Activated T-cell treated with anti-CD3 and anti-CD28 coated beads, Interleukin-2, amount 50 U/mL, for 24 hours (primary cell): ENCODE data around the gene SLC25A48.

Experiments used
- DNase-seq: peaks from one replicate; pipeline ENCODE4 v3.0.0-alpha.2; 2020
- H3K27ac Mint-ChIP-seq: 2 replicates; pipeline ENCODE4 v1.8.0; 2020; ENCODE audit warnings: mild to moderate bottlenecking, mixed read lengths
- H3K27me3 Mint-ChIP-seq: 2 replicates; pipeline ENCODE4 v1.8.0; 2020; ENCODE audit warnings: mixed read lengths
- H3K36me3 Mint-ChIP-seq: 2 replicates; pipeline ENCODE4 v1.8.0; 2020; ENCODE audit warnings: low read depth, mixed read lengths
- H3K4me1 Mint-ChIP-seq: 2 replicates; pipeline ENCODE4 v1.8.0; 2020; ENCODE audit warnings: low read depth, mixed read lengths
- H3K4me3 Mint-ChIP-seq: 2 replicates; pipeline ENCODE4 v1.8.0; 2020; ENCODE audit warnings: mild to moderate bottlenecking, moderate library complexity, mixed read lengths
- H3K9me3 Mint-ChIP-seq: 2 replicates; pipeline ENCODE4 v1.8.0; 2020; ENCODE audit warnings: mixed read lengths

The SLC25A48 gene

DNA sequence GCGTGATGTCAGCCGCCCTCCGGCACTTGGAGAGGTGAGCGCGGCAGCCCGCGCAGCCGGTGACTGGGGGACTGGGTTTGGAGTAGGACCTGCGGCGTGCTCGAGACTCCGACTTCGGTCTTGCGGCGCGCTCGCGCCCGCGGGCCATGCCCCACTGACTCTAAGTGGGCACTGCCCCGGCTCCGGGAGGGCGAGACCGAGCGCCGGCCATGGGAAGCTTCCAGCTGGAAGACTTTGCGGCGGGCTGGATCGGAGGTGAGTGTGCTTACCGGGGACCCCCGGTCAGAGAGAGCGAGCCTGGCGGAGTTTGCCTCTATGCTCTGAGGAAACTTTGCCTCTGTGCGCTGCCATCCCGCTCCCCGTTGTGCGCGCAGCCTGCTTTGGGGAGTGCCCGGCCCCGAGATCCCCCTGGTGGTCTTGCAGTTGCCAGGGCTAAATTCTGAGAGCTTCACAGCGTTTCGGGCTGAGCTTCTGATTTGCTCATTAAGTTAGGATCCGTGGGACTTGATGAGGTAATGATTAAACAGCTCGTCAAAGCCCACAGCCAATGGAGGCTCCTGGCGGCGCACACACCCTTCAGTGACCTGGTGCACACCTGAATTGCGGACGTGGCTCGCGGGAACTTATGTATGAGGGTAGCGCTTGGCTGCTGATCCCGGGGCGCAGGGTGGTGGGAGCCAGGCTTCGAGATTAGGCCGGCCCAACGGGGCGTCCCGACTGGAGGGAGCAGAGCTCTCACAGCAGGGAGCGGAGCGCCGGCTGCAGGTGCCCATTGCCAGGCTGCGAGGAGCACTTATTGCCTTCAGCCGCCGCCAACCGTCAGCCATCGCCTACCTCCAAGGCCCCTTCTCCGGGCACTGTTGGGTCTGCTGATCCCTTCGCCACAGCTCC, at the start of gene SLC25A48:
Gene SLC25A48 (plus strand): TSS at position 25 of the 891 bp plus-strand sequence. CDS start 185 bp downstream, at position 210.
- Mint-ChIP-seq H3K36me3 (no peaks in the 10 kb centered on the region), H3K9me3 (peaks cover 13% of the 10 kb centered on the region), H3K4me3 (no peak within 1 kb of the TSS), H3K4me1 (peaks cover 4% of the 10 kb centered on the region), H3K27me3 (peaks cover 78% of the 10 kb centered on the region), H3K27ac (no peak within 1 kb of the TSS)
- DNase-seq: peak; percentile 48

GRCh38 chr5:135800656-135801055, 33.8 kb upstream of the SLC25A48 start:
- Mint-ChIP-seq H3K36me3 (no peaks in the 10 kb centered on the region), H3K27me3 (peaks cover 20% of the 10 kb centered on the region), H3K9me3 (no peaks in the 10 kb centered on the region), H3K27ac (no peak overlapping the region), H3K4me1 (no peaks in the 10 kb centered on the region), H3K4me3 (no peak overlapping the region)
- no peak for DNase-seq

GRCh38 chr5:135810188-135810943, 24.1 kb upstream of the SLC25A48 start:
- H3K9me3 Mint-ChIP-seq: no peaks in the 10 kb centered on the region
- H3K27me3 Mint-ChIP-seq: peaks cover 19% of the 10 kb centered on the region
- no peaks in the 10 kb centered on the region for H3K36me3 Mint-ChIP-seq
- H3K4me3 Mint-ChIP-seq: no peak overlapping the region
- DNase-seq: no peak
- no peaks in the 10 kb centered on the region for H3K4me1 Mint-ChIP-seq
- H3K27ac Mint-ChIP-seq: no peak overlapping the region

DNA sequence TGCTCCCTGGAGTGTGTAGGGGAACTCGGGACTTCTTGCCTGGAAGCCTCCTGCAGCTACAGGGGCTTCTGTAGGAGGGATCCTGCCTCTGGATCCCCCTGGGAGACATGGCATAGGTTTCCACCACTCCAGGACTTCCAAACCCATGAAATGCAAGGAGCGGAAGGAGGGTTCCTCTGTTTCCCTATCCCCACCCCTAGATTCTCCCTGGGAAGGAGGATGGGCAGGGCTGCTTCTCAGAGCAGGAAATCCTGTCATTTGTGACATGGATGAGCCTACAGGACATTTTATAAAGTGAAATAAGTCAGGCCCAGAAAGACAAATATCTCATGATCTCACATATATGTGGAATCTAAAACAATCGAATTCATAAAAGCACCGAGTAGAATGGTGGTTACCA, 23.5 kb upstream of the SLC25A48 start:
- peaks cover 19% of the 10 kb centered on the region for H3K27me3 Mint-ChIP-seq
- H3K4me3 Mint-ChIP-seq: no peak overlapping the region
- no peaks in the 10 kb centered on the region for H3K9me3 Mint-ChIP-seq
- no peak for DNase-seq
- H3K4me1 Mint-ChIP-seq: no peaks in the 10 kb centered on the region
- no peak overlapping the region for H3K27ac Mint-ChIP-seq
- no peaks in the 10 kb centered on the region for H3K36me3 Mint-ChIP-seq

DNA sequence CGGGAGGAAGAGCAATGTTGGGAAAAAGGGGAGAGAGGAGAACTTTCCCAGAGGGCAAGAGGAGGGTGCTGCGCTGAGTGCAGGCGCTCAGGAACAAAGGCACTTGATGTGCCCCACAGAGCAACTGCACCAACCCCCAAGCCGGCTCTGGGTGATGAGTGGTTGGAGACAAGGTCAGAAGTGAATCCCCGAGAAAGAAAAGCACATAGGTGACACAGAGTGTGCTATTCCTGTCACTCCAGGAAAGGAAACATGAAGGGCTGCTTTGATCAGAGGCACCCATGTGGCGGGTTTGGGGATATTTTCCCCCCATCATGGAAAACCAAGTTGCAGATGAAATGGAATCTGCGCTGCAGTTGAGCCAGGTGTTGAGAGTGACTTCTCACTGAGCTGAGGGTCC, 20.7 kb upstream of the SLC25A48 start:
- no peak for DNase-seq
- Mint-ChIP-seq H3K36me3 (no peaks in the 10 kb centered on the region), H3K4me1 (no peaks in the 10 kb centered on the region), H3K27me3 (peaks cover 24% of the 10 kb centered on the region), H3K4me3 (no peak overlapping the region), H3K27ac (no peak overlapping the region), H3K9me3 (no peaks in the 10 kb centered on the region)

DNA sequence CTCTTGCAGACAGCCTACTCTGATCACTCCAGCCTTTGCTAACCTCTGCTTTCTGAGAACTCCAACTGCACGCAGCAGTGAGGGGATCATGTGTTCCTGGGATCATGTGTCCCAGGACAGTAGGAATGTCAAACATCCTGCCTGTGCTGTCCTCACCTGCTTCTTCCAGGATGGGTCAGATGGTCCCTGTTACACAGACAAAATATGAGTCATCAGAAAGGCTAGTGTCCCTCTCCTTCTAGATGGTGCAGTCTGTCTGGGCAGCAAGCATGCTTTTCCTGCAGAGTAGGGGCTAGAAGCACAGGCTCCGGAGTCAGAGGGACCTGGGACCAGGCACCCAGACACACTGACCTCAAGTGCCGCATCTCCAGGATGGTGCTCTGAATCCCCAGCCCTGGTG, 20.1 kb upstream of the SLC25A48 start:
- H3K9me3 Mint-ChIP-seq: no peaks in the 10 kb centered on the region
- H3K4me1 Mint-ChIP-seq: no peaks in the 10 kb centered on the region
- H3K36me3 Mint-ChIP-seq: no peaks in the 10 kb centered on the region
- H3K27me3 Mint-ChIP-seq: peaks cover 24% of the 10 kb centered on the region
- H3K4me3 Mint-ChIP-seq: no peak overlapping the region
- H3K27ac Mint-ChIP-seq: no peak overlapping the region
- DNase-seq: no peak

DNA sequence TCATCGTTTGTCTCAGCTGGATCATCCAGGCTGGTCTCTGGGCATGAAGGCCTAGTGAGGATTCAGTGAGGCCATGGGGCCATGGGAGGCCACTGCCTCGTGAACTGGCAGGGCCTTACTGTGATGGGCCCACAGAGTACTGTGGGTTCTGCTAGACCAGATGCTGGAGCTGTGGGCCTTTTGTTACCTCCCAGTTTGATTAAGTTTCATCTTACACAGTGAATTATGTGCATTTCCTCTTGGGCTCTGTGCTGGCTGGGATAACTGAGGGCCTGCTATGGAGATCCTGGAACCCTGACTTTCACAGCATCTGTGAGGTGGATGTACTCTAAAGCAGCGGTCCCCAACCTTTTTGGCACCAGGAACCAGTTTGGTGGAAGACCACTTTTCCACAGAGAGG, 19.7 kb upstream of the SLC25A48 start:
- H3K27me3 Mint-ChIP-seq: peaks cover 19% of the 10 kb centered on the region
- no peaks in the 10 kb centered on the region for H3K4me1 Mint-ChIP-seq

DNA sequence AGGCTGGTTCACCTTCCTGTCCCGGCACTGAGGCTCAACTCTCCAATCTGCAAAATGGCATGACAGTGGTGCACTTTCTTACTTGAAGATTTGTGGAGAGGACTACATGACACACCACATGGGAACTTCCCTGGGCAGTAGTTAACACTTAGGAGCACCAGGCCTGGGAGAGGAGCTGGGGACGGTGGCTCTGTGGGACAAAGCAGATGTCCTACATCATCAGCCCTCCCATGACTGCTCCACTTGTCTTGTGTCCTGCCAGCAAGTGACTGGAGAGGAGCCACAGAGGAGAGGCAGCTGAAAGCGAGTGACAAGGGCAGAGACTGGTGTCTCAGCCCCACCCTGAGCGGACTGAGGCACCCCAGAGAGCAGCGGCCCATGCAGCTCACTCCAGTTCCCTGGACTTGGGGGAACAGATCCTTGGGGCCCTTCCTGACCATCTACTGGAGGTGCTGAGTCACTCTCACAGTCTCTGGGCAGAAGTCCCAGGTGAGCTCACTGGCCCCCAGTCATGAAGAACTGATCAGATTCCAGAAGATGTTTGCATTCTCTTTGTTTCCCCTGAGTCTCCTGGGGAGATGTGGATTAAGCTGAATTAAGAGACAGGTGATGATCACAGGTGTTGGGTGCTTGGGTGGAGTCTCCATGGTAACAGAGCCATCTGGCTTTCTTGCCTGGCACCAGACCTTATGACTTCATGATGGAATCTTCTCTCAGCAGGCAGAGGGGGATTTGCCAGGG, 13.2 kb upstream of the SLC25A48 start:
- no peak for DNase-seq
- no peak overlapping the region for H3K4me3 Mint-ChIP-seq
- H3K4me1 Mint-ChIP-seq: no peaks in the 10 kb centered on the region
- H3K27ac Mint-ChIP-seq: no peak overlapping the region
- peaks cover 9% of the 10 kb centered on the region for H3K27me3 Mint-ChIP-seq
- H3K9me3 Mint-ChIP-seq: no peaks in the 10 kb centered on the region
- H3K36me3 Mint-ChIP-seq: no peaks in the 10 kb centered on the region

More for the DNA sequence above, 19.7 kb upstream of the SLC25A48 start:
- Mint-ChIP-seq H3K4me3 (no peak overlapping the region), H3K36me3 (no peaks in the 10 kb centered on the region), H3K27ac (no peak overlapping the region), H3K9me3 (no peaks in the 10 kb centered on the region)
- no peak for DNase-seq

DNA sequence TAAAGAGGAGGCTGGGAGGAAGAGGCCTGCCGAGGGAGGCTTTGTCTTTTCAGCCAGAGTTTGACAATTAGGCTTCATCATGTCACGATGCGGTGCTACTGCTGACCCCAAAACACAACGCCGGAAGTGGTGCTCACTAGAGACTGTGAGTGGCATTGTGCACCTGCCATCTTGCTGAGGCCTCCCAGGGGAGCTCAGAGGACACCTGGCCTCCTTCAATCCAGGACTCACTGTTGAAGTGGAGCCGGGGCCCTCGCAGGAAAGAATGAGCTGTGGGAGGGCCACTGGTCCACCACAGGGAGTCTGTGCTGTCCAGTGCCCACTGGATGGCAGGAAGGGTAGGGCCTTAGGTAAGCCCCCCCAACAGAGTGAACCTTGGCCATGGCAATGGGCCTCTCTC, 12.7 kb upstream of the SLC25A48 start:
- H3K27ac Mint-ChIP-seq: no peak overlapping the region
- H3K4me1 Mint-ChIP-seq: no peaks in the 10 kb centered on the region
- DNase-seq: no peak
- H3K9me3 Mint-ChIP-seq: no peaks in the 10 kb centered on the region
- no peaks in the 10 kb centered on the region for H3K36me3 Mint-ChIP-seq
- H3K27me3 Mint-ChIP-seq: peaks cover 7% of the 10 kb centered on the region
- H3K4me3 Mint-ChIP-seq: no peak overlapping the region

DNA sequence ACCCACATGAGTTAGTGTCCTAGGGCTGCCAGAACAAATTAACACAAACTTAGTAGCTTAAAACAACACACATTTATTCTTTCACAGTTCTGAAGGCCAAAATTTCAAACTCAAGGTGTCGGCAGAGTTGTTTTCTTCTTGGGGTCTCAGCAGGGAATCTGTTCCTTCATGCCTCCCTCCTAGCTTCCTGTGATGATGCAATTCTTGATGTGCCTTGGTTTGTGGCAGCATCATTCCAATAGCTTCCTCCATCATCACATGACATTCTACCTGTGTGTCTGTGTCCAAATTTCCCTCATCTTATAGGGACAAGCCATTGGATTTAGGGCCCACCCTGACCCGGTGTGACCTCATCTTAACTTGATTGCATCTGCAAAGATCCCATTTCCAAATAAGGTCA, 12.2 kb upstream of the SLC25A48 start:
- Mint-ChIP-seq H3K4me1 (no peaks in the 10 kb centered on the region), H3K9me3 (no peaks in the 10 kb centered on the region), H3K27ac (no peak overlapping the region), H3K36me3 (no peaks in the 10 kb centered on the region), H3K4me3 (no peak overlapping the region), H3K27me3 (peaks cover 7% of the 10 kb centered on the region)
- DNase-seq: no peak

DNA sequence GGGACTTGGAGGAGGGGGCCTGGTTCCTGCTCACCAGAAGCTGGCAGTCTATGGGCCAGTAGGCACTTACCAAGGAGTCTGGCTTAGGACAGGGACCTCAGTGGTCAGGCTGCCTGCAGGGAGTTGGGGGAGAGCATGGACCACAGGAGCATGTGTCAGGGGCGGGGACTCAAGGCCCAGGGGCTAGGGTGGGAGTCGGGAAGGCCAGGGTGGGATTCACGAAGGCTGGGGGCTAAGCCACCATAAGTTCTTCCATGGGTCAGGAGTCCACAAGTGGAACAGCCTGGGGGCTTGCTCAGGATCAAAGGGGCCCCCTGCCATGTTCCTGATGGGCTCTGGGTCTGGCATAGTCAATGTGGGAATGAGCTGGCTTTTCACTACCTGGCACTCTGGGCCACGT, 11.5 kb upstream of the SLC25A48 start:
- Mint-ChIP-seq H3K27me3 (peaks cover 5% of the 10 kb centered on the region), H3K36me3 (no peaks in the 10 kb centered on the region), H3K9me3 (no peaks in the 10 kb centered on the region), H3K27ac (no peak overlapping the region), H3K4me3 (no peak overlapping the region), H3K4me1 (no peaks in the 10 kb centered on the region)
- no peak for DNase-seq

DNA sequence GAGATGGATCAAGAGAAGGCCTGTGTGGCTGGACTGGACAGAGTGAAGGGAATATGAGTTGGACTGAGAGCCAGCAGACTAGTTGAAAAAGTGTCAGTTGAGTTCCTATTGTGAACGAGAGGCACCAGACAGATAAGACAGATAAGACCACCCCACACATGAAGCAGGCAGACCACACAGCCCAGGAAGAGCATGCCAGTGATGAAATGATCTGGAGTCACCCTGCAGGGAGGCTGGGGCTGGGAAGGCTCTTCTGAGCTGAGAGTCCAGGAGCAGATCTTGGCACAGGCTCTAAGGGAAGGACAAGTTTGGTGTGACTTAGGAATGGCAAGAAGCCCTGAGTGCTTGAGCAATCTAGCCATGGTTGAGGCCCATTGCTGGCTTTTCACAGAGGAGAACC, 10.6 kb upstream of the SLC25A48 start:
- Mint-ChIP-seq H3K4me3 (no peak overlapping the region), H3K9me3 (no peaks in the 10 kb centered on the region), H3K36me3 (no peaks in the 10 kb centered on the region), H3K27ac (no peak overlapping the region), H3K4me1 (no peaks in the 10 kb centered on the region), H3K27me3 (peaks cover 5% of the 10 kb centered on the region)
- DNase-seq: no peak

DNA sequence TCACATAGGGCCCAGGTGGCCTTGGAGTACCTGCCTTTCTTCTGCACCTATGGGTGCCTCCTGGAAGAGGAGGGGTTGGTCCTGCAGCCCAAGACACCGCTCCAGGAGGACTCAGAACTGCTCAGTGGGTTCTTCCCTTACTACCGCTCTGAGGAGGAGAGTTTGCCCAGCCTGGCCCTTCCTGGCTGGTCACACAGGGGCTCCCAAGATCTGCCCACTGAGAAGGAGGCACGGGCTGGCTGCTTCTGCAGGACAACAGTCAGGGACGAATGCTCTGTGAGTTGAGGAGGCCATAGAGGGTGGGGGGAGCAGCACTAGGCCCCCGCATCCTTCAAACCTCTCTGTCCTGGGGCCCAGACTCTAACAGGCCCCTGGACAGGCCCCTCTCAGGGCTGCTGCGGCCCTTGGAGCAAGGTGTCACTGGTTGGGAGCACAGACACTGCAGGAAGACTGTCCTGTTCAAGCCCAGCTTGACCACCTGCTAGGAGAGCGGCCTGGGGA, 9.9 kb upstream of the SLC25A48 start:
- H3K27me3 Mint-ChIP-seq: peaks cover 5% of the 10 kb centered on the region
- H3K9me3 Mint-ChIP-seq: no peaks in the 10 kb centered on the region
- no peak for DNase-seq
- H3K4me3 Mint-ChIP-seq: no peak overlapping the region
- no peaks in the 10 kb centered on the region for H3K36me3 Mint-ChIP-seq
- H3K4me1 Mint-ChIP-seq: no peaks in the 10 kb centered on the region
- H3K27ac Mint-ChIP-seq: no peak overlapping the region

DNA sequence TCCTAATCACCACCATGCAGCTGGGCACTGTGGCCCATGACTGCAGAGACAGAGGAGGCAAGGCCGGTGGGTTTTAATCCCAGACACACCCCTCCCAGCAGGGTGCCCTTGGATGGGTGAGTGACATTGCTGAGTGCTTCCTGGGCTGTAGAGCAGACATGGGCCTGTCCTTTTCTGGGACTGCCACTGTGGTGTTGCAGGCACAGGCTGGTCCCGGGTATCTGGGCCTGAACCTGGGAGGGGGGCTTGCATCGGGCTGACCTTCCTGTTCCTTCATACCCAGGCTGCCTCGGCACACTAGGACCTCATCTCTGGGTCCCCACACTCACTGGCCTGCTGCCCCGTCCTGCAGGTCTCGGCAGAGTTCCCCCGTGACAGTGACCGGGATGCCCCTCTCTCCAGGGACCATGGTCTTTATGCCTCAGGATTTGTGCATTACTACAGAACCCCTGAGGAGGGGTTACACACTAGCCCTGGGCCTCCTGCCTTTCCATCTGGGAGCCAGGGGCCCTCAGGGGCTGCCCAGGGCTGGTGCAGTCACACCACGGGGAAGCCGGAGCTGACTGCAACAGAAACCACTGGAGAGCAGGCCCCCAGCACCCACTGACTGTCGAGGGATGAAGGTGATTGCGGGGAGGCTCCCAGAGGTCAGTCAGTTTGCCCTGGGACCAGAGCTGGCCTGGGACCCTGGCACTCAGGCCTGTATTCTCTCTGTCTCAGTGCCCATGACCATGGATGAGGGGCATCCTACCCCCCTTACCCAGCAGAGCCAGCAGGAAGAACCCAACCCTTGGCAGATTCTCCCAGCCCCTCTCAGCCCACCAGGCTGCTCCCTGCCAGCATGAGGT, 8.9 kb upstream of the SLC25A48 start:
- H3K9me3 Mint-ChIP-seq: no peaks in the 10 kb centered on the region

More for the DNA sequence above, 8.9 kb upstream of the SLC25A48 start:
- no peak overlapping the region for H3K27ac Mint-ChIP-seq
- no peak for DNase-seq
- H3K36me3 Mint-ChIP-seq: no peaks in the 10 kb centered on the region
- peaks cover 12% of the 10 kb centered on the region for H3K27me3 Mint-ChIP-seq
- H3K4me1 Mint-ChIP-seq: no peaks in the 10 kb centered on the region
- H3K4me3 Mint-ChIP-seq: no peak overlapping the region
